Endothelial cell of umbilical vein (primary cell): ENCODE data around the gene SLC12A6. TPM values are rescaled to one million over a fixed set of nuclear protein-coding genes. Genes with fewer than 3 reads are reported as not detected.

Source experiments
- BruUV-seq: library from RNA; stranded (reverse); fragments of 400-500 nt; replicated peaks from 2 replicates; lab custom pipeline; 2021; lab: Mats Ljungman, UMichigan
- CTCF ChIA-PET: fragments of 300-600, 350-600 bp; sonication (Branson Sonifier 250); formaldehyde crosslinking; loops from one replicate; lab custom pipeline; 2021; ENCODE audit warnings: antibody characterized with exemption, inconsistent platforms; lab: Charles Lee
- POLR2A ChIA-PET: fragments of 300-600, 350-600 bp; sonication (Branson Sonifier 250); formaldehyde crosslinking; loops from one replicate; lab custom pipeline; 2021; ENCODE audit warnings: antibody characterized with exemption, inconsistent platforms; lab: Charles Lee
- DNase-seq: peaks from one replicate; pipeline ENCODE4 v3.0.0-alpha.2; 2011; ENCODE audit warnings: low read depth, low spot score
- FAIRE-seq: peaks from 2 replicates; lab custom pipeline; 2011; peaks lifted over from hg19 to GRCh38; lab: Jason Lieb, UNC
- H2AFZ ChIP-seq: 2 replicates; pipeline ENCODE4 v1.6.0; 2012; ENCODE audit warnings: low read depth, low read length, control low read depth, inconsistent platforms
- H3K27ac ChIP-seq: 2 replicates; pipeline ENCODE4 v1.5.1; 2011; ENCODE audit warnings: low read depth, mild to moderate bottlenecking, control low read depth, low read length, moderate library complexity; ENCODE audit not compliant: insufficient read depth
- H3K27me3 ChIP-seq, 2 experiments: 2 replicates each; pipeline versions ENCODE4 v1.6.0 to v1.6.1; 2011; ENCODE audit warnings: low read length in 2 of 2, mixed read lengths in 1 of 2; ENCODE audit not compliant: control insufficient read depth in 2 of 2, insufficient read depth in 2 of 2
- H3K36me3 ChIP-seq, 2 experiments: 2 replicates in 1 of 2; 3 replicates in 1 of 2; pipeline ENCODE4 v1.5.1; 2011; ENCODE audit warnings: low read length in 2 of 2, mild to moderate bottlenecking in 1 of 2, moderate library complexity in 1 of 2; ENCODE audit not compliant: control insufficient read depth in 2 of 2, insufficient read depth in 2 of 2; ENCODE audit errors: extremely low read depth in 1 of 2
- H3K4me1 ChIP-seq: 3 replicates; pipeline ENCODE4 v1.5.1; 2011; ENCODE audit warnings: mild to moderate bottlenecking, low read length; ENCODE audit not compliant: control insufficient read depth, insufficient read depth; ENCODE audit errors: extremely low read depth
- H3K4me2 ChIP-seq: 2 replicates; pipeline ENCODE4 v1.6.1; 2011; ENCODE audit warnings: low read length, control low read depth, mixed read lengths; ENCODE audit not compliant: insufficient read depth
- H3K4me3 ChIP-seq, 3 experiments: fragments of 200-600 bp in 1 of 3; sonication (generic), shearing (Covaris generic) in 1 of 3; replicated peaks in 1 of 3; 2 replicates each; pipeline ENCODE4 v1.5.1; 2011 to 2016; ENCODE audit warnings: control low read depth in 3 of 3, low read length in 3 of 3, mild to moderate bottlenecking in 2 of 3, inconsistent platforms in 1 of 3, low read depth in 1 of 3, moderate library complexity in 1 of 3; ENCODE audit not compliant: insufficient read depth in 1 of 3
- H3K79me2 ChIP-seq: 2 replicates; pipeline ENCODE4 v1.6.0; 2012; ENCODE audit warnings: low read length, inconsistent platforms; ENCODE audit not compliant: control insufficient read depth, insufficient read depth
- H3K9ac ChIP-seq: replicated peaks from 2 replicates; pipeline ENCODE3; 2011; ENCODE audit warnings: low read length, control low read depth; ENCODE audit not compliant: insufficient read depth; ENCODE audit errors: extremely low read depth
- H3K9me1 ChIP-seq: replicated peaks from 3 replicates; pipeline ENCODE4 v1.6.0; 2011; ENCODE audit warnings: mild to moderate bottlenecking, low read length; ENCODE audit not compliant: control insufficient read depth, insufficient read depth; ENCODE audit errors: extremely low read depth
- H3K9me3 ChIP-seq: replicated peaks from 2 replicates; pipeline ENCODE4 v1.5.1; 2012; ENCODE audit warnings: low read length, inconsistent platforms; ENCODE audit not compliant: control insufficient read depth, insufficient read depth
- H4K20me1 ChIP-seq: replicated peaks from 2 replicates; pipeline ENCODE3; 2011; ENCODE audit warnings: mild to moderate bottlenecking, low read length; ENCODE audit not compliant: control insufficient read depth, insufficient read depth; ENCODE audit errors: extremely low read depth
- EZH2 ChIP-seq: IDR thresholded peaks from 2 replicates; pipeline ENCODE4 v1.6.1; 2012; ENCODE audit warnings: borderline replicate concordance, low read depth, mild to moderate bottlenecking, moderate library complexity, low read length, inconsistent platforms; ENCODE audit not compliant: severe bottlenecking
- FOS ChIP-seq: IDR thresholded peaks from 2 replicates; pipeline ENCODE4 v1.6.1; 2011; ENCODE audit warnings: mild to moderate bottlenecking, low read length, moderate library complexity, borderline replicate concordance; ENCODE audit not compliant: insufficient read depth
- GATA2 ChIP-seq: IDR thresholded peaks from 2 replicates; pipeline ENCODE4 v1.7.0; 2011; ENCODE audit warnings: low read depth, mild to moderate bottlenecking, moderate library complexity, mixed read lengths, low read length; ENCODE audit not compliant: insufficient read length, insufficient read depth
- JUN ChIP-seq: IDR thresholded peaks from 2 replicates; pipeline ENCODE4 v1.6.1; 2011; ENCODE audit warnings: borderline replicate concordance, low read depth; ENCODE audit not compliant: insufficient read length, insufficient read depth
- MYC ChIP-seq: IDR thresholded peaks from one replicate; pipeline ENCODE4 v1.6.1; 2011; ENCODE audit warnings: mild to moderate bottlenecking, low read depth, low read length
- POLR2A ChIP-seq: IDR thresholded peaks from 2 replicates; pipeline ENCODE4 v1.6.1; 2012; ENCODE audit warnings: low read depth, mild to moderate bottlenecking, control low read depth, low read length
- POLR2AphosphoS5 ChIP-seq: IDR thresholded peaks from 2 replicates; pipeline ENCODE4 v1.6.1; 2012; ENCODE audit warnings: low read depth, mild to moderate bottlenecking, control low read depth, low read length, moderate library complexity; ENCODE audit not compliant: insufficient read depth
- dilution Hi-C: fragments of 300-500 bp; cut with MboI; formaldehyde crosslinking; loops from one replicate; pipeline ENCODE4 v1.15.0; 2019; ENCODE audit warnings: low sequenced_read_pairs; ENCODE audit not compliant: extremely low pct_ligation_motif_present
- intact Hi-C: fragments of 100-400 bp; cut with micrococcal nuclease; formaldehyde crosslinking; loops from one replicate; pipeline ENCODE4 v1.10.0; 2022
- polyA plus RNA-seq, 4 experiments: library from polyadenylated mRNA; depleted of rRNA in 3 of 4; stranded (reverse) in 3 of 4; unstranded in 1 of 4; fragments of >200 nt; gene quantifications; 2 replicates each; pipeline versions ENCODE4 v1.2.1 to v1.2.3, GENCODE V29; 2011 to 2012; ENCODE audit warnings: missing spikeins in 1 of 4
- total RNA-seq: library from RNA; stranded (reverse); gene quantifications from 2 replicates; pipeline ENCODE4 v1.2.3, GENCODE V29; 2021
- TF ChIP-seq, protein P1 (sequence below), 2 donors: IDR thresholded peaks; 1 replicate in 1 of 2; 2 replicates in 1 of 2; pipeline ENCODE4 v1.5.1; 2011; ENCODE audit warnings: low read length in 2 of 2, mild to moderate bottlenecking in 2 of 2, moderate library complexity in 2 of 2, control low read depth in 1 of 2, inconsistent platforms in 1 of 2, low read depth in 1 of 2; ENCODE audit not compliant: insufficient read depth in 1 of 2; ENCODE audit errors: extremely low read depth in 1 of 2
- TF ChIP-seq, protein P2 (sequence below): IDR thresholded peaks from 2 replicates; pipeline ENCODE4 v1.6.1; 2011; ENCODE audit not compliant: insufficient read depth, insufficient read length

The SLC12A6 gene
- total and polyA plus RNA-seq, 2 donors (not counting 3 experiments of a cell fraction or from before 2014, with no cell fraction given): 21.4 to 27.1 TPM

DNA sequence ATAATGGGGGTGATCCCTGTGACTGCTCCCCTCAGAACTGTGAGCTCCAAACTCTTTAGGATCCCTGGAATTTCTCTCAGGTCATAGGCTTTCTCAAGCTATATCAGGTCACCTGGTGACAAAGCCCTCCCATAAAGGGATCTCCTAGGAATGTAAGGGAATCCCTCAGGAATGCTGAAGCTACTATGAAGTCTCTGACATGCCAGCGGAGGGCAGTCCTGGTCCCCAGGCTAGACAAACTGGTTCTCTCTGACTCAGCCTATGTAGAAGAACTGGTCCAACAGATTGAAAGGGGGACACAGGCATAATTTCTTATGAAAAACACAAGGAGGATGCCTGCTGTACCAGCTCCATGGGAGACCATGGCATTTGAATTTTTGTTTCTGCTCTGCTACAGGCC lies 22.7 kb upstream of the SLC12A6 start:
- intact Hi-C loops (no loop called here), dilution Hi-C loops (no loop called here)
- Histone ChIP-seq H3K9ac (no peak overlapping the region), H3K4me3 (no peak overlapping the region), H3K79me2 (peaks cover 4% of the 10 kb centered on the region), H3K9me3 (no peaks in the 10 kb centered on the region), H3K9me1 (no peaks in the 10 kb centered on the region), H3K27ac (no peak overlapping the region), H3K27me3 (no peaks in the 10 kb centered on the region), H3K36me3 (peaks cover 6 to 15% of the 10 kb centered on the region in 2 experiments), H3K4me2 (no peak overlapping the region), H2AFZ (no peak overlapping the region), H3K4me1 (peaks cover 6% of the 10 kb centered on the region), H4K20me1 (no peaks in the 10 kb centered on the region)
- TF ChIP-seq, protein P1, sequence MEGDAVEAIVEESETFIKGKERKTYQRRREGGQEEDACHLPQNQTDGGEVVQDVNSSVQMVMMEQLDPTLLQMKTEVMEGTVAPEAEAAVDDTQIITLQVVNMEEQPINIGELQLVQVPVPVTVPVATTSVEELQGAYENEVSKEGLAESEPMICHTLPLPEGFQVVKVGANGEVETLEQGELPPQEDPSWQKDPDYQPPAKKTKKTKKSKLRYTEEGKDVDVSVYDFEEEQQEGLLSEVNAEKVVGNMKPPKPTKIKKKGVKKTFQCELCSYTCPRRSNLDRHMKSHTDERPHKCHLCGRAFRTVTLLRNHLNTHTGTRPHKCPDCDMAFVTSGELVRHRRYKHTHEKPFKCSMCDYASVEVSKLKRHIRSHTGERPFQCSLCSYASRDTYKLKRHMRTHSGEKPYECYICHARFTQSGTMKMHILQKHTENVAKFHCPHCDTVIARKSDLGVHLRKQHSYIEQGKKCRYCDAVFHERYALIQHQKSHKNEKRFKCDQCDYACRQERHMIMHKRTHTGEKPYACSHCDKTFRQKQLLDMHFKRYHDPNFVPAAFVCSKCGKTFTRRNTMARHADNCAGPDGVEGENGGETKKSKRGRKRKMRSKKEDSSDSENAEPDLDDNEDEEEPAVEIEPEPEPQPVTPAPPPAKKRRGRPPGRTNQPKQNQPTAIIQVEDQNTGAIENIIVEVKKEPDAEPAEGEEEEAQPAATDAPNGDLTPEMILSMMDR (IDR thresholded peaks at IDR 0.05; ENCODE audit: extremely low read depth in 1 of 2, insufficient read depth in 1 of 2, low read depth in 1 of 2, low read length in 2 of 2): no peak
- TF ChIP-seq POLR2A: no peak
- no peak for TF ChIP-seq GATA2
- TF ChIP-seq FOS: no peak
- TF ChIP-seq MYC: no peak
- no peak for TF ChIP-seq POLR2AphosphoS5
- TF ChIP-seq, protein P2, sequence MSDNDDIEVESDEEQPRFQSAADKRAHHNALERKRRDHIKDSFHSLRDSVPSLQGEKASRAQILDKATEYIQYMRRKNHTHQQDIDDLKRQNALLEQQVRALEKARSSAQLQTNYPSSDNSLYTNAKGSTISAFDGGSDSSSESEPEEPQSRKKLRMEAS: no peak
- TF ChIP-seq EZH2: no peak
- TF ChIP-seq JUN: no peak
- BruUV-seq: no TSS peak
- ChIA-PET POLR2A (no interaction called here), CTCF (interaction anchor here (1.0 to 2.6 kb wide), 4 partner anchors 17 to 560 kb away, joined by 3 to 9 read pairs (median 5); partner anchors contain the start of genes NOP10 and NUTM1)
- DNase-seq: no peak
- no peak for FAIRE-seq
